IMR-90 (cell line): ENCODE results near the gene DNAJB5. TPM values are rescaled to one million over a fixed set of nuclear protein-coding genes. Genes with fewer than 3 reads are reported as not detected.
A peak's percentile ranks its signal among the peaks of the same experiment; 100 is the strongest.

ENCODE experiments used
- ATAC-seq: fragments of 200-7000 bp; cut with Tn5 transposase; 2 replicates; pipeline ENCODE4 v1.9.1; 2020; ENCODE audit warnings: low read depth, mild to moderate bottlenecking, moderate library complexity
- BruUV-seq: library from RNA; stranded (reverse); fragments of 400-500 nt; replicated peaks from 2 replicates; lab custom pipeline; 2021; lab: Mats Ljungman, UMichigan
- CTCF ChIA-PET: fragments of 300-600 bp; formaldehyde crosslinking; extraction: SDS; loops from one replicate; lab custom pipeline; 2021; ENCODE audit warnings: antibody characterized with exemption; lab: Yijun Ruan, JAX
- POLR2A ChIA-PET: fragments of 300-600 bp; sonication (Branson Sonifier 250); formaldehyde crosslinking; loops from one replicate; lab custom pipeline; 2022; ENCODE audit warnings: antibody characterized with exemption; ENCODE audit not compliant: unreplicated experiment; lab: Charles Lee
- DNase-seq: peaks from one replicate; pipeline ENCODE4 v3.0.0; 2013
- H2AFZ ChIP-seq: replicated peaks from 2 replicates; pipeline ENCODE3; 2013; ENCODE audit warnings: low read length, mild to moderate bottlenecking; ENCODE audit not compliant: poor library complexity
- H2AK5ac ChIP-seq: 2 replicates; pipeline ENCODE4 v1.6.1; 2013; ENCODE audit warnings: low read depth, low read length, inconsistent platforms
- H2AK9ac ChIP-seq: replicated peaks from 2 replicates; pipeline ENCODE3; 2013; ENCODE audit warnings: mild to moderate bottlenecking, low read depth, low read length, moderate library complexity; ENCODE audit not compliant: poor library complexity
- H2BK120ac ChIP-seq: 2 replicates; pipeline ENCODE4 v1.6.1; 2013; ENCODE audit warnings: low read depth, low read length, inconsistent platforms
- H2BK15ac ChIP-seq: 3 replicates; pipeline ENCODE4 v1.6.1; 2013; ENCODE audit warnings: low read depth, low read length, inconsistent platforms
- H2BK20ac ChIP-seq: 2 replicates; pipeline ENCODE4 v1.6.1; 2013; ENCODE audit warnings: low read depth, mild to moderate bottlenecking, inconsistent platforms, low read length, moderate library complexity
- H2BK5ac ChIP-seq: 2 replicates; pipeline ENCODE4 v1.6.1; 2013; ENCODE audit warnings: mild to moderate bottlenecking, low read depth, low read length, inconsistent platforms; ENCODE audit not compliant: poor library complexity, severe bottlenecking
- H3K14ac ChIP-seq: replicated peaks from 2 replicates; pipeline ENCODE4 v1.6.1; 2013; ENCODE audit warnings: low read depth, low read length, inconsistent platforms
- H3K18ac ChIP-seq: 2 replicates; pipeline ENCODE4 v1.6.1; 2013; ENCODE audit warnings: low read depth, low read length, control low read depth
- H3K23ac ChIP-seq: 2 replicates; pipeline ENCODE4 v1.6.1; 2013; ENCODE audit warnings: low read depth, low read length, inconsistent platforms
- H3K27ac ChIP-seq: 2 replicates; pipeline ENCODE4 v1.5.1; 2013; ENCODE audit warnings: mild to moderate bottlenecking, control low read depth, low read length; ENCODE audit not compliant: insufficient read depth
- H3K27me3 ChIP-seq: 2 replicates; pipeline ENCODE4 v1.6.1; 2013; ENCODE audit warnings: low read length; ENCODE audit not compliant: control insufficient read depth, insufficient read depth
- H3K36me3 ChIP-seq: 2 replicates; pipeline ENCODE4 v1.6.1; 2013; ENCODE audit warnings: low read length, mixed read lengths; ENCODE audit not compliant: control insufficient read depth, insufficient read depth
- H3K4ac ChIP-seq: 2 replicates; pipeline ENCODE4 v1.6.1; 2013; ENCODE audit warnings: low read depth, low read length, inconsistent platforms
- H3K4me1 ChIP-seq: 2 replicates; pipeline ENCODE4 v1.6.1; 2013; ENCODE audit warnings: low read length, mixed read lengths; ENCODE audit not compliant: control insufficient read depth, insufficient read depth
- H3K4me2 ChIP-seq: 2 replicates; pipeline ENCODE4 v1.6.1; 2013; ENCODE audit warnings: low read depth, mild to moderate bottlenecking, control low read depth, low read length, moderate library complexity
- H3K4me3 ChIP-seq: 2 replicates; pipeline ENCODE4 v1.5.1; 2013; ENCODE audit warnings: low read depth, mild to moderate bottlenecking, control low read depth, low read length, moderate library complexity; ENCODE audit not compliant: insufficient read depth
- H3K56ac ChIP-seq: 2 replicates; pipeline ENCODE4 v1.6.1; 2013; ENCODE audit warnings: low read length, inconsistent platforms; ENCODE audit not compliant: insufficient read depth; ENCODE audit errors: extremely low read depth
- H3K79me1 ChIP-seq, 2 experiments: 2 replicates each; pipeline ENCODE4 v1.6.1; 2013; ENCODE audit warnings: low read length in 2 of 2, inconsistent platforms in 1 of 2, low read depth in 1 of 2
- H3K9ac ChIP-seq: 2 replicates; pipeline ENCODE4 v1.6.1; 2013; ENCODE audit warnings: low read depth, low read length, control low read depth
- H3K9me1 ChIP-seq: 2 replicates; pipeline ENCODE4 v1.6.1; 2013; ENCODE audit warnings: low read length, inconsistent platforms; ENCODE audit not compliant: insufficient read depth
- H3K9me3 ChIP-seq: 2 replicates; pipeline ENCODE4 v1.6.1; 2013; ENCODE audit warnings: low read length; ENCODE audit not compliant: control insufficient read depth, insufficient read depth
- H4K20me1 ChIP-seq: 2 replicates; pipeline ENCODE4 v1.6.1; 2013; ENCODE audit warnings: low read length, inconsistent platforms; ENCODE audit not compliant: insufficient read depth
- H4K5ac ChIP-seq: 2 replicates; pipeline ENCODE4 v1.6.1; 2013; ENCODE audit warnings: mild to moderate bottlenecking, low read depth, low read length, control low read depth
- H4K8ac ChIP-seq, 2 experiments: 2 replicates each; pipeline ENCODE4 v1.6.1; 2013; ENCODE audit warnings: low read depth in 2 of 2, low read length in 2 of 2, control low read depth in 1 of 2, inconsistent platforms in 1 of 2
- H4K91ac ChIP-seq: 2 replicates; pipeline ENCODE4 v1.6.1; 2013; ENCODE audit warnings: low read depth, low read length, inconsistent platforms; ENCODE audit not compliant: insufficient read depth
- CEBPB ChIP-seq: IDR thresholded peaks from 2 replicates; pipeline ENCODE4 v1.6.1; 2012; ENCODE audit warnings: low read depth, low read length, improper control_type of control experiment
- CHD1 ChIP-seq: IDR thresholded peaks from 2 replicates; pipeline ENCODE4 v1.6.1; 2012; ENCODE audit warnings: low read depth, low read length, improper control_type of control experiment
- ELK1 ChIP-seq: fragments of 150-350 bp; IDR thresholded peaks from 2 replicates; pipeline ENCODE4 v1.6.1; 2016; ENCODE audit warnings: low read depth, mild to moderate bottlenecking, low read length, moderate library complexity, borderline replicate concordance
- FOS ChIP-seq: fragments of 150-350 bp; IDR thresholded peaks from 2 replicates; pipeline ENCODE4 v1.6.1; 2016; ENCODE audit warnings: low read depth, low read length
- MAZ ChIP-seq: IDR thresholded peaks from 2 replicates; pipeline ENCODE4 v1.6.1; 2012; ENCODE audit warnings: low read depth, mild to moderate bottlenecking, low read length, improper control_type of control experiment, moderate library complexity, borderline replicate concordance
- MXI1 ChIP-seq: IDR thresholded peaks from 2 replicates; pipeline ENCODE4 v1.6.1; 2012; ENCODE audit warnings: low read depth, mild to moderate bottlenecking, low read length, moderate library complexity, borderline replicate concordance
- NFE2L2 ChIP-seq: fragments of 150-350 bp; IDR thresholded peaks from 2 replicates; pipeline ENCODE4 v1.6.1; 2016; ENCODE audit warnings: low read depth, mild to moderate bottlenecking, low read length
- POLR2A ChIP-seq: IDR thresholded peaks from 2 replicates; pipeline ENCODE4 v1.6.1; 2012; ENCODE audit warnings: mild to moderate bottlenecking, low read depth, low read length
- RFX5 ChIP-seq: IDR thresholded peaks from 2 replicates; pipeline ENCODE4 v1.8.0; 2012; ENCODE audit warnings: low read depth, mild to moderate bottlenecking, low read length, moderate library complexity
- SMC3 ChIP-seq: fragments of 150-350 bp; IDR thresholded peaks from 2 replicates; pipeline ENCODE4 v1.6.1; 2016; ENCODE audit warnings: low read depth, mild to moderate bottlenecking, antibody characterized with exemption, low read length, moderate library complexity
- WGBS, 2 experiments: methylation state at CpG; one replicate each; pipeline versions ENCODE4 v1.1.5 to v1.1.7; 2013; ENCODE audit warnings: missing lambda C conversion rate in 2 of 2; ENCODE audit not compliant: insufficient read length in 1 of 2; ENCODE audit errors: extremely low coverage in 2 of 2; 5-methylcytosine and 5-hydroxymethylcytosine counted together
- dilution Hi-C: fragments of 300-500 bp; cut with HindIII; formaldehyde crosslinking; loops from one replicate; pipeline ENCODE4 v1.14.3; 2018; ENCODE audit warnings: low sequenced_read_pairs; ENCODE audit not compliant: unreplicated experiment
- in situ Hi-C: fragments of 300-500 bp; cut with MboI; formaldehyde crosslinking; loops from 3 replicates; pipeline ENCODE4 v1.14.3; 2019; ENCODE audit warnings: low sequenced_read_pairs, inconsistent platforms, mixed read lengths
- intact Hi-C: fragments of 100-400 bp; cut with micrococcal nuclease; formaldehyde crosslinking; loops from 2 replicates; pipeline ENCODE4 v1.10.0; 2022
- polyA plus RNA-seq, 3 experiments: library from polyadenylated mRNA; depleted of rRNA; stranded (reverse); fragments of >200 nt; gene quantifications; 2 replicates each; pipeline ENCODE4 v1.2.3, GENCODE V29; 2012; ENCODE audit warnings: low replicate concordance in 1 of 3
- total RNA-seq: library from RNA; depleted of rRNA; stranded (reverse); fragments of >200 nt; gene quantifications from 2 replicates; pipeline ENCODE4 v1.2.3, GENCODE V29; 2012

DNAJB5 gene
- total and polyA plus RNA-seq, 2 of the 4 experiments (the other 2 are of a cell fraction), result 11.4 to 14.9 TPM

- ChIA-PET CTCF (interaction anchor here (0.7 kb wide), 1 partner anchor 112 kb away, joined by 3 read pairs; no protein-coding TSS in a partner anchor), POLR2A (interaction anchor here (0.6 kb wide), 1 partner anchor 10 kb away, joined by 16 read pairs; no protein-coding TSS in a partner anchor)
- Histone ChIP-seq H4K20me1 (no peaks in the 10 kb centered on the region), H2BK120ac (peak overlapping the region; percentile 31), H3K36me3 (no peaks in the 10 kb centered on the region), H4K5ac (peak overlapping the region; percentile 55), H3K18ac (peak overlapping the region; percentile 20), H3K9me1 (peaks cover 31% of the 10 kb centered on the region), H3K4me3 (peak overlapping the region; percentile 40), H2AK5ac (peak overlapping the region; percentile 71; the same call in 1 of the 2 replicates), H2BK15ac (peak overlapping the region; percentile 9; the same call in 1 of the 3 replicates), H3K23ac (peak overlapping the region; percentile 36), H4K8ac (peak overlapping the region; percentile 36 to 93), H3K4ac (peak overlapping the region; percentile 87), H3K56ac (no peak overlapping the region; the same call in 1 of the 2 replicates), H2AFZ (peak overlapping the region; percentile 96), H4K91ac (peak overlapping the region; percentile 59), H2BK20ac (0 out of 2 replicates have a peak overlapping the region, but pooled peaks have one; percentile 11), H3K27me3 (peaks cover 4% of the 10 kb centered on the region; the same call in 1 of the 2 replicates), H3K79me1 (peaks cover 7 to 36% of the 10 kb centered on the region in 2 experiments; a peak in 3 of 4 replicates), H3K4me2 (peak overlapping the region; percentile 62), H3K27ac (peak overlapping the region; percentile 10), H2AK9ac (no peak overlapping the region), H3K4me1 (peaks cover 26% of the 10 kb centered on the region), H3K14ac (peak overlapping the region; percentile 83), H3K9me3 (no peaks in the 10 kb centered on the region), H2BK5ac (peak overlapping the region; percentile 33), H3K9ac (peak overlapping the region; percentile 19)
- ATAC-seq (no peak), DNase-seq (no peak)
- intact Hi-C loops, result loop anchor here (2.0 to 5.0 kb wide), 2 partner anchors 84 to 489 kb away; partner anchors contain the start of gene VCP
- TF ChIP-seq FOS, result no peak
- TF ChIP-seq MAZ, result no peak
- no peak for TF ChIP-seq NFE2L2
- TF ChIP-seq CHD1, result no peak
- TF ChIP-seq ELK1, result no peak
- no peak for TF ChIP-seq SMC3
- TF ChIP-seq MXI1, result no peak
- no peak for TF ChIP-seq CEBPB
- no peak for TF ChIP-seq POLR2A
- TF ChIP-seq RFX5, result no peak
- in situ Hi-C loops, result loop anchor here (5.0 kb wide), 1 partner anchor 81 kb away; no protein-coding TSS in a partner anchor
- WGBS, 2 experiments, result 28% methylated on average over 11 of the region's 25 CpGs; no CpG with 5 or more reads in 1 of the 2 experiments
- dilution Hi-C loops, result no loop called here
- no TSS peak for BruUV-seq
Measured at GRCh38 chr9:34988218-34989002, 1.1 kb upstream of the DNAJB5 start.
